Stimulated activated CD4-positive, alpha-beta T cell treated with anti-CD3 and anti-CD28 coated beads, Interleukin-12 subunit alpha, Interleukin-12 subunit beta, amount 100 ng/mL, for 4 hours (primary cell): ENCODE measurements around the gene TPM2.

Source experiments
- DNase-seq: peaks from one replicate; pipeline ENCODE4 v3.0.0-alpha.2; 2020

Gene TPM2

GRCh38 chr9:35674025-35674361 is 15.7 kb downstream of the TPM2 start:
- DNase-seq: no peak

- DNase-seq: no peak
Measured at GRCh38 chr9:35673132-35674024, 16.3 kb downstream of the TPM2 start, which contains the start of gene CA9. Gene CA9 (plus strand): TSS chr9:35673928. CDS start chr9:35673960, 32 bp downstream.

GRCh38 chr9:35669331-35670145 is 20.2 kb downstream of the TPM2 start:
- no peak for DNase-seq

GRCh38 chr9:35667939-35668338 is 21.8 kb downstream of the TPM2 start:
- no peak for DNase-seq

GRCh38 chr9:35666549-35666948 is 23.2 kb downstream of the TPM2 start:
- DNase-seq: no peak

- no peak for DNase-seq
Measured at GRCh38 chr9:35666045-35666444, 23.7 kb downstream of the TPM2 start.

GRCh38 chr9:35665471-35665818 is 24.3 kb downstream of the TPM2 start:
- no peak for DNase-seq

- DNase-seq: peak; percentile 60
Measured at GRCh38 chr9:35664531-35665470, 24.9 kb downstream of the TPM2 start, which contains the start of gene ARHGEF39. Gene ARHGEF39 (minus strand): TSS chr9:35665195. CDS start chr9:35665169, 26 bp downstream.

- no peak for DNase-seq
Measured at GRCh38 chr9:35662437-35662836, 27.3 kb downstream of the TPM2 start.

- no peak for DNase-seq
Measured at GRCh38 chr9:35661756-35662350, 27.9 kb downstream of the TPM2 start.

- DNase-seq: no peak
Measured at GRCh38 chr9:35660966-35661415, 28.7 kb downstream of the TPM2 start.

GRCh38 chr9:35659340-35659739 is 30.4 kb downstream of the TPM2 start:
- no peak for DNase-seq

- no peak for DNase-seq
Measured at GRCh38 chr9:35658968-35659220, 30.8 kb downstream of the TPM2 start.

- DNase-seq: peak; percentile 80
Measured at GRCh38 chr9:35658137-35658967, 31.4 kb downstream of the TPM2 start, which contains the start of gene CCDC107. Gene CCDC107 (plus strand): TSS chr9:35658292. CDS start chr9:35658380, 88 bp downstream.

- peak; percentile 94 for DNase-seq
Measured at GRCh38 chr9:35657546-35658136, 32.1 kb downstream of the TPM2 start, which contains the start of gene RMRP. Gene RMRP (minus strand): TSS chr9:35658019.

- DNase-seq: no peak
Measured at GRCh38 chr9:35656831-35657545, 32.7 kb downstream of the TPM2 start.

GRCh38 chr9:35656348-35656747 is 33.4 kb downstream of the TPM2 start:
- DNase-seq: no peak

- DNase-seq: no peak
Measured at GRCh38 chr9:35653611-35654010, 36.1 kb downstream of the TPM2 start.

- no peak for DNase-seq
Measured at GRCh38 chr9:35652829-35653209, 36.9 kb downstream of the TPM2 start.
